ENCODE measurements around the gene FMO5.
A peak's percentile ranks its signal among the peaks of the same experiment; 100 is the strongest.

Gene FMO5

GRCh38 chr1:147246910-147247655 lies 21.9 kb upstream of the FMO5 start:
- TF ChIP-seq CTCF (IDR thresholded peaks at IDR 0.05), result no peak
- H3K27ac ChIP-seq, result peak overlapping the region; percentile 55
- peaks cover 25 to 28% of the 10 kb centered on the region in 2 experiments for H3K4me1 ChIP-seq (ENCODE audit: control insufficient read depth in 1 of 2, insufficient read depth in 1 of 2, low read depth in 1 of 2, low read length in 1 of 2)
- H3K36me3 ChIP-seq, result no peaks in the 10 kb centered on the region
- H3K27me3 ChIP-seq, result no peaks in the 10 kb centered on the region
- no peak overlapping the region for H3K4me3 ChIP-seq (ENCODE audit: low read depth in 1 of 2, low read length in 1 of 2)
- no peaks in the 10 kb centered on the region for H3K9me3 ChIP-seq

- Histone ChIP-seq H3K4me3 (ENCODE audit: low read depth in 1 of 2, low read length in 1 of 2) (no peak overlapping the region), H3K4me1 (ENCODE audit: control insufficient read depth in 1 of 2, insufficient read depth in 1 of 2, low read depth in 1 of 2, low read length in 1 of 2) (peaks cover 28 to 30% of the 10 kb centered on the region in 2 experiments), H3K27me3 (no peaks in the 10 kb centered on the region), H3K27ac (no peak overlapping the region), H3K9me3 (no peaks in the 10 kb centered on the region), H3K36me3 (no peaks in the 10 kb centered on the region)
- no peak for TF ChIP-seq CTCF (IDR thresholded peaks at IDR 0.05)
Measured at GRCh38 chr1:147246044-147246690, 21.0 kb upstream of the FMO5 start.

GRCh38 chr1:147245586-147246021 lies 20.5 kb upstream of the FMO5 start:
- Histone ChIP-seq H3K27me3 (no peaks in the 10 kb centered on the region), H3K4me3 (ENCODE audit: low read depth in 1 of 2, low read length in 1 of 2) (no peak overlapping the region), H3K36me3 (no peaks in the 10 kb centered on the region), H3K27ac (no peak overlapping the region), H3K4me1 (ENCODE audit: control insufficient read depth in 1 of 2, insufficient read depth in 1 of 2, low read depth in 1 of 2, low read length in 1 of 2) (peaks cover 28 to 30% of the 10 kb centered on the region in 2 experiments), H3K9me3 (no peaks in the 10 kb centered on the region)
- TF ChIP-seq CTCF (IDR thresholded peaks at IDR 0.05), result no peak

GRCh38 chr1:147245129-147245528 lies 20.0 kb upstream of the FMO5 start:
- Histone ChIP-seq H3K9me3 (no peaks in the 10 kb centered on the region), H3K27ac (no peak overlapping the region), H3K4me1 (ENCODE audit: control insufficient read depth in 1 of 2, insufficient read depth in 1 of 2, low read depth in 1 of 2, low read length in 1 of 2) (peaks cover 28 to 30% of the 10 kb centered on the region in 2 experiments), H3K27me3 (no peaks in the 10 kb centered on the region), H3K4me3 (ENCODE audit: low read depth in 1 of 2, low read length in 1 of 2) (no peak overlapping the region), H3K36me3 (no peaks in the 10 kb centered on the region)
- no peak for TF ChIP-seq CTCF (IDR thresholded peaks at IDR 0.05)

- no peaks in the 10 kb centered on the region for H3K27me3 ChIP-seq
- H3K4me3 ChIP-seq (ENCODE audit: low read depth in 1 of 2, low read length in 1 of 2), result peak overlapping the region; percentile 76 to 89
- H3K9me3 ChIP-seq, result no peaks in the 10 kb centered on the region
- no peaks in the 10 kb centered on the region for H3K36me3 ChIP-seq
- TF ChIP-seq CTCF (IDR thresholded peaks at IDR 0.05), result no peak
- no peak overlapping the region for H3K27ac ChIP-seq
- peaks cover 28 to 30% of the 10 kb centered on the region in 2 experiments for H3K4me1 ChIP-seq (ENCODE audit: control insufficient read depth in 1 of 2, insufficient read depth in 1 of 2, low read depth in 1 of 2, low read length in 1 of 2)
Measured at GRCh38 chr1:147243841-147244240, 18.7 kb upstream of the FMO5 start.

Data from neutrophil (primary cell).